GM21723 (cell line): ENCODE data around the gene PTPRD.
"Not testable (repeated sequence)": the region's sequence is repeated elsewhere in the genome, so short reads cannot be mapped to it uniquely, and the experiment has no call there.

Source experiments
- ATAC-seq: cut with Tn5 transposase; IDR thresholded peaks from one replicate; pipeline ENCODE4 v1.9.1; 2021; ENCODE audit warnings: mild to moderate bottlenecking, moderate library complexity; ENCODE audit not compliant: unreplicated experiment

Gene PTPRD

DNA sequence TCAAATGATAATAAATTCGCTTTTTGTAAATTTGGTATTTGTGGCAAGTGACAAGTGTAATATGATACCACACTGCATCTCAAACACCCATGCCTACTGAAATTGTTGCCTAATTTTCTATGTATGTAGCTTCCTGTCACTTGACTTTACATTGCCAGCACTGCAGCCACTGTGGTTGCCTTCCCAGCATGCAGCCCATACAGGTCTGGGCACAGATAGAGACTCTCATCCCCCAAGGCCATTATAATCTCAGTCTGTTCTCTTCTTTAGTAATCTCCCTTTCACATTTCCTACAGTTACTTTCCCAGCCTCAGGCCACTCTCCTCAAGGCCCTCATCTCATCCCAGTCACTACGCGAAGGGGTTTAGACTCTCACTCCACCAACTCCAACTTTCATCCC lies 1200.6 kb downstream of the PTPRD start:
- no peak for ATAC-seq

DNA sequence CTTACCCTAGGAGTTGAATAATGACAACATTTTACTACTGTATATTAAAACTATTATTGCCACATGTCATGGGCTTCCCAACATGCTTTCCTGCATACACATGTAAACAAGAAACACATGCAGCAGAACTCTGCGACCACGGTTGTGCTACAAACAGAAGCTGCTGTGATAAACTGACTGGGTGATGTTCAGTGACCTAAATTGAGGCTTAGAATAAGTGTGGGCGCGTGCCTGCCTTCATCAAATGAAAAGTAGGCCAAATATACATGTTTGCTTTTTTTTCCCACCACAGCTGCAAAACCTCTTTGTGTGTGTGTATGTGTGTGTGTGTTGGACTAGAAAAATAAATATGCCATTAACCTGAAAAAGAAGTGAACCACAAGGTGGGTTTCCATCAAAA lies 1202.1 kb downstream of the PTPRD start:
- no peak for ATAC-seq

- ATAC-seq, result no peak
Measured at GRCh38 chr9:9399982-9400381, 1212.8 kb downstream of the PTPRD start.

GRCh38 chr9:9396518-9396917 lies 1216.3 kb downstream of the PTPRD start:
- no peak for ATAC-seq

- no peak for ATAC-seq
Measured at GRCh38 chr9:9395539-9395938, 1217.3 kb downstream of the PTPRD start.

GRCh38 chr9:9392755-9393154 lies 1220.0 kb downstream of the PTPRD start:
- ATAC-seq, result no peak

- no peak for ATAC-seq
Measured at GRCh38 chr9:9389904-9390303, 1222.9 kb downstream of the PTPRD start.

DNA sequence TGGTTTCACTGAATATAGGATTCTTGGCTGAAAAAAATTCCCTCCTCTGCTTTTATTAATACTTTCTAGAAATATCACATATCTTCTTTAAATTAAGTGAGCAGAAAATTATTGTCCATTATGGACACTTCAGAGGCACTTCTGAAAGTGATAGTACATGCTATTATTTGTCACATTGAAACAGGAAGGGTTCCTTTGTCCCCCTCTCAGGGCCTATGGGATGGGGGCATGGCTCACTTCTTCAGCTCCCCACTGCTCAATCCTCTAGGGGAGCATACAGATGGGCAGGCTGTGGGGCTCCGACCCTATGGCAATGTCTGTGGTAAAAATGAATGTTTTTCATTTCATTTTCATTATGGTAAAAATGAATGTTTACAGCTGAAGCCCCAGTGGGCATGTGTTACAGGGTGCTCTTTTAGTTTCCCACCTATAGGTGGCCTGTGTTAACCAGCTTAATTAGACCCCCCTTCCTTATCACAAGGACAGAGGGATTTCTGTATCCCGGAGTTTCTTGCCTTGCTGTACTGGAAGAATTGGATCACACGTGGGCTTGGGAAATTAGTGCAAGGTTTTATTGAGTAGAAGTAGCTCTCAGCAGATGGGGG lies 1225.2 kb downstream of the PTPRD start:
- ATAC-seq, result no peak

GRCh38 chr9:9362332-9362731 lies 1250.5 kb downstream of the PTPRD start:
- no peak for ATAC-seq

DNA sequence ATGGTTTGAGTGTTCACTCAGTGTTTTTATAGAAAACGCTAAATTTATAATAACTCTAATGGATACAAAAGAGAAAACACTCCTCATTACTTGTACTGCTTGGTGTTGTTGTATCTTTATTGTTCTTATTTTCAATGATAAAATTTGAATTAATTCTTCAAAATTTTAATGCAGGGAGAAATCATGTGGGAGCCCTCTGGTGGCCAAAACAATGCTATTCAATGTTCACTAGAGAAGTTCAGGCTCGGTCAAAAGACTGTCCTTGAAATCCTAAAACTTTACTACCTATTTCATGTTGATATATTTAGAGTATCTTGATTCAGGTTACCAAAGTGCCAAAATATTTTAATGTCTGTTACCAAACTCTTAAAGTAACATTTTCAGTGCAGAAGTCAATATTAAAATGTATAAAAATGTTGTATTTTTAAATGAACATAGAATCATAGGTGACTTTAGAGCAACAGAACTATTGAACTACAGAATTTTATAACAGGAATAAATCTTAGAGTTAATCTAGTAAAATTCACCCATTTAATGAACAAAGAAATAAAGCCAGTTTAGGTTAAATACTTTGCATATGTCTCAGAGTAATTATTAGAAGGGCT lies 1259.8 kb downstream of the PTPRD start:
- peak; percentile 52 for ATAC-seq

DNA sequence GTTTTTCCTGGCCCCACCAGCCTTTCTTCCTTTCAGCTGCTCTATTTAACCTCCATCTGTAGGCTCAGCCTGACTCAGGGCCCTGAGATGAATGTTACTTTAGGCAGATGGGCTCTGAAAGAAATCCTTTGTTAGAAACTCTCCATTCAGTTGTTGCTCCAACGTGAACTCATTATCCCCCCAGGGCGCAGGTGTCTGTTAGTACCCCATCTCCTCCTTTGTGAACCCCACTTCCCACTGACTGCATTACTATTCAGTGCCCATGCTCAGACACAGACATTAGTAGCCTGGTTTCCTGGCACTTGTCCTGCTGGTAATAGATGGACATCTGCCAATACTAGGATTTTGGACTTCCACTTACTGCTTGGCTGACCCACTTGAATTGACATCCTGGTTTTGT lies 1271.6 kb downstream of the PTPRD start:
- no peak for ATAC-seq

- ATAC-seq, result no peak
Measured at GRCh38 chr9:9337129-9337528, 1275.7 kb downstream of the PTPRD start.

DNA sequence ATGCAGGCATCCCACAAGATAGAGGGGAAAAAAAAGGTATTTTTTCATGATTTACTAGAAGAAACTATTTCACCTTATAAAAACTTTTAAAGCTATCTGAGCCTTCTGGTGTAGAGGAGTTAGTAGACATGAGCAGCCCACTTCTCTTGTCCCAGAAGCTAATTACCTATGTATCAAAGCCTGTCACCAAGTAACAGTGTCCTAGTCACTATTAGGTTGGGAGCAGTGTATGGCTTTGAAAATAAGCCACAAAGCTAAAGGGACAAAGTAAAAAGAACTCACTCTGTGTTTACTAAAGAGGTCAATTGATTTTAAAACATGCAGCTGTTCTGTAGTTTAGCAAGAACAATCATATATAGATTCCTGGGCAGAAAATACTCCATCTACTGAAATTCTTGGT lies 1286.1 kb downstream of the PTPRD start:
- ATAC-seq, result no peak

- ATAC-seq, result no peak
Measured at GRCh38 chr9:9319007-9319406, 1293.8 kb downstream of the PTPRD start.

DNA sequence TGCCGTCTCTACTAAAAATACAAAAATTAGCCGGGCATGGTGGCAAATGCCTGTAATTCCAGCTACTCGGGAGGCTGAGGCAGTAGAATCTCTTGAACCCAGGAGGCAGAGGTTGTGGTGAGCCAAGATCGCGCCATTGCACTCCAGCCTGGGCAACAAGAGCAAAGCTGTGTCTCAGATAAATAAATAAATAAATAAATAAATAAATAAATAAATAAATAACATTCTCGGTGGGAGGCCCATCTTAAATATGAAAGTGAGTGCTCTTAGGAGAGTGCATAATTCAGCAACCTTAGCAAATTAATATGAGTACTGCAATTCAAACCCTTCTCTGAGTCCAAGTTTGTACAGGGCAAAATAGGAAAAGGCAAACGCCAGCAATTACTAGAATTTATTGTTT lies 1302.1 kb downstream of the PTPRD start:
- not testable (repeated sequence) for ATAC-seq

DNA sequence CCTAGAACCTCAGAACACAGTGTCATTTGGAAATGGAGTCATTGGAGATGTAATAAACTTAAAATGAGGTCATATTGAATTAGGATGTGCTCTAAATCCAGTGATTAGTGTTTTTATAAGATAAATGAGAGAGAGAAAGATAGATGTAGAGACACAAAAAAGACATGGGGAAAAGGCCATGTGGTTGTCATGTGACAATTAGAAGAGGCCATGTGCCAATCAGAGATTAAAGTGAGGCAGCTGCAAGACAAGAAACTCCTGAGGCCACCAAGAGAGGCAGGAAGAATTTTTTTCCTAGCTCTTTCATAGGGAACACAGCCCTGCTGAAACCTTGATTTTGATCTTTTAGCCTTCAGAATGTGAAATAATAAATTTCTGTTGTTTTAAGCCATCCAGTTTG lies 1307.2 kb downstream of the PTPRD start:
- ATAC-seq, result no peak

GRCh38 chr9:9299134-9299533 lies 1313.7 kb downstream of the PTPRD start:
- no peak for ATAC-seq

DNA sequence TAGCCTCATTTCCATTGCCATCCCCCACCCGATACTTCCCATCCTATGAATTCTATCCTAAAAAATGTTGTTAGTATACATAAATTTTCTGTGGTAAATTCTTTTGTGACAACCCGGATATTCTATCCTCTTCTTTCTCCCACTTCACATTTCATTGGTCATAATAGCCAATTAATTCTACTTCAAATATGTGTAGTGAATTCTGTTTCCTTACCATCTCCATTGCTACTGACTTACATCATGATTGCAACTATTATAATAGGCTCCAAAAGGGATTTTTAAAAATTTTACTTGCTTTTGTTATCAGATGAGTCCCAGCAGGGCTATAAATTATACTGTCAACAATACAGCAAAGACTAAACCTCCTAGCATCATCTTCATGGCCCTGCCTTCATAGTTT lies 1326.8 kb downstream of the PTPRD start:
- ATAC-seq, result no peak

DNA sequence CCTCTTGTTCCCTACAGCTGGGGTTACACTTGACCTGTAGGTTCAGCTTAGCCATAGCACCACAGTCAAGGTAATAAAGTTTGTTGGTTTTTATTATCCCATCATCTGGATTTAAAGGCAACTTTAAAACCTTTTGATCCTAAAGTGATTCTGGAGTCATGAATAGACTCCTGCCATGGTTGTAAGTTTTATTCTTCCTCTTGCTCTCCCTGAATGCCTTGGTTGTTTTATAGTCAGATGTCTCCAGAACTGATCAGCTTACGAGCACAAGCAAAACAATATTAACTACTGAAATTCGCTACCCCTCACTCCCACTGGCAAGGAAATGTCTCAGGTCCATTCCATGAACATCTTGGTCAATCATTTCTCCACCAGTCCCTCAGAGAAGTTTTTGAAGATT lies 1328.6 kb downstream of the PTPRD start:
- ATAC-seq, result no peak

- no peak for ATAC-seq
Measured at GRCh38 chr9:9283159-9283986, 1329.4 kb downstream of the PTPRD start.

- ATAC-seq, result no peak
Measured at GRCh38 chr9:9275601-9276000, 1337.2 kb downstream of the PTPRD start.

DNA sequence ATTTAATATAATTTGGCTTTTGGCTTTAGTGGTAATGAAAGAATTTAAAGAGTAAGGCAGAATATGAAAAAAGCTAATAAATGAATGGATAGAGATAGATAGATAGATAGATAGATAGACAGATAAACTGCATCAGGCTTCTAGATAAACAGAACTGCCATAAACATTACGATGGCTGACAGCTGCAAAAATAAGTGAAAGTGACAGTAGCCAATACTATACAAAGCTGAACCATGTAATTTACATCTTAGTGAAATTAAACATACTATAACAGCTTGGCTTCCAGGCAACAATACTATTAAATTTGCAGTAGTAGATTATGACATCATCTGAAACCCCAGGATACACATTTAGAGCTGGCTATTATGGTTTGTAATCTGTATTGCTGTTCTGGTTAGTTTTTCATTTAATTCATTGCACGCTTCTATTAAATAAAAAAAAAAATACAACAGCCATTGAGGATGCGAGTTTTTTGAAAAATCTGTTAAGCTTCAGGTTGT lies 1354.8 kb downstream of the PTPRD start:
- no peak for ATAC-seq
